Osteoblast (primary cell): ENCODE results near the gene PTPN18. TPM values are rescaled to one million over a fixed set of nuclear protein-coding genes. Genes with fewer than 3 reads are reported as not detected.

ENCODE experiments used
- DNase-seq: peaks from one replicate; pipeline ENCODE4 v3.0.0; 2011; ENCODE audit warnings: low spot score, mixed read lengths; ENCODE audit not compliant: insufficient read length; ENCODE audit errors: missing footprints
- H2AFZ ChIP-seq: 2 replicates; pipeline ENCODE4 v1.6.0; 2011; ENCODE audit warnings: mild to moderate bottlenecking, low read length
- H3K27ac ChIP-seq: 2 replicates; pipeline ENCODE4 v1.5.1; 2011; ENCODE audit warnings: mild to moderate bottlenecking, low read depth, low read length, moderate library complexity
- H3K27me3 ChIP-seq: 2 replicates; pipeline ENCODE4 v1.6.0; 2012; ENCODE audit warnings: mild to moderate bottlenecking, control low read depth, inconsistent platforms, low read length, moderate library complexity; ENCODE audit not compliant: insufficient read depth
- H3K36me3 ChIP-seq: 2 replicates; pipeline ENCODE4 v1.5.1; 2011; ENCODE audit warnings: mild to moderate bottlenecking, low read length, control low read depth, moderate library complexity; ENCODE audit not compliant: insufficient read depth
- H3K4me1 ChIP-seq: 2 replicates; pipeline ENCODE4 v1.5.1; 2011; ENCODE audit warnings: mild to moderate bottlenecking, low read length, control low read depth, moderate library complexity; ENCODE audit not compliant: insufficient read depth
- H3K4me2 ChIP-seq: 2 replicates; pipeline ENCODE4 v1.6.0; 2011; ENCODE audit warnings: mild to moderate bottlenecking, low read length; ENCODE audit not compliant: insufficient read depth
- H3K4me3 ChIP-seq: fragments of 200-600 bp; sonication (generic); 3 replicates; pipeline ENCODE4 v1.5.1; 2012; ENCODE audit warnings: mild to moderate bottlenecking, low read length, inconsistent platforms; ENCODE audit not compliant: insufficient read depth
- H3K79me2 ChIP-seq: 2 replicates; pipeline ENCODE4 v1.6.0; 2012; ENCODE audit warnings: mild to moderate bottlenecking, low read length, control low read depth, inconsistent platforms; ENCODE audit not compliant: insufficient read depth
- H3K9me3 ChIP-seq: 2 replicates; pipeline ENCODE4 v1.5.1; 2011; ENCODE audit warnings: low read depth, low read length, control low read depth
- H4K20me1 ChIP-seq: 2 replicates; pipeline ENCODE4 v1.6.0; 2012; ENCODE audit warnings: mild to moderate bottlenecking, low read length, control low read depth; ENCODE audit not compliant: insufficient read depth
- total RNA-seq: library from RNA; depleted of rRNA; stranded (reverse); fragments of >200 nt; gene quantifications from 2 replicates; pipeline ENCODE4 v1.2.3, GENCODE V29; 2012
- TF ChIP-seq, protein P1 (sequence below): IDR thresholded peaks from 2 replicates; pipeline ENCODE4 v1.5.1; 2011; ENCODE audit warnings: mild to moderate bottlenecking, low read depth, low read length, moderate library complexity; ENCODE audit errors: extremely low read depth

Gene PTPN18
- total RNA-seq, 1 donor, result 29.0 TPM

DNA sequence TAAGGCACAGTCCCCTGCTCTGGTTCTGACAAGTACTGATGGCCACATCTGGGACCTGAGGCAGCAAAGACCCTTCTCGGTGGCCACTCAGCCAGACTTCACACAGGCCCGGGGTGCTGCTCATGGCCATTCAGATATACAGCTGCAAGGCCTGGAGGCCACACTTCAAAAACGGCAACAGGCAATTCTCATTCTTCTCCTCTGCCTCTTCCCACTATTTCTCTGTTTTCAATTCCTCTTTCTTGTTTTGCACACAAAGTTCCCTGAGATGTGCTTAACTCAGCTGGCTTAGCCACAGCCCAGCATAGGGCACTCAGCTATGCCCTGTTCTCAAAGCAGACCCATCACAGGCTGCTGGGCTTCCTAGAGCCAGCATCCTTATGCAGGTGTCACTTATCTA is 29.9 kb downstream of the PTPN18 start:
- H3K9me3 ChIP-seq, result no peaks in the 10 kb centered on the region
- no peaks in the 10 kb centered on the region for H3K36me3 ChIP-seq
- H3K27me3 ChIP-seq, result no peaks in the 10 kb centered on the region
- no peak overlapping the region for H3K4me2 ChIP-seq
- no peak overlapping the region for H2AFZ ChIP-seq
- no peak overlapping the region for H3K4me3 ChIP-seq
- no peak for DNase-seq
- H3K27ac ChIP-seq, result no peak overlapping the region
- TF ChIP-seq, protein P1, sequence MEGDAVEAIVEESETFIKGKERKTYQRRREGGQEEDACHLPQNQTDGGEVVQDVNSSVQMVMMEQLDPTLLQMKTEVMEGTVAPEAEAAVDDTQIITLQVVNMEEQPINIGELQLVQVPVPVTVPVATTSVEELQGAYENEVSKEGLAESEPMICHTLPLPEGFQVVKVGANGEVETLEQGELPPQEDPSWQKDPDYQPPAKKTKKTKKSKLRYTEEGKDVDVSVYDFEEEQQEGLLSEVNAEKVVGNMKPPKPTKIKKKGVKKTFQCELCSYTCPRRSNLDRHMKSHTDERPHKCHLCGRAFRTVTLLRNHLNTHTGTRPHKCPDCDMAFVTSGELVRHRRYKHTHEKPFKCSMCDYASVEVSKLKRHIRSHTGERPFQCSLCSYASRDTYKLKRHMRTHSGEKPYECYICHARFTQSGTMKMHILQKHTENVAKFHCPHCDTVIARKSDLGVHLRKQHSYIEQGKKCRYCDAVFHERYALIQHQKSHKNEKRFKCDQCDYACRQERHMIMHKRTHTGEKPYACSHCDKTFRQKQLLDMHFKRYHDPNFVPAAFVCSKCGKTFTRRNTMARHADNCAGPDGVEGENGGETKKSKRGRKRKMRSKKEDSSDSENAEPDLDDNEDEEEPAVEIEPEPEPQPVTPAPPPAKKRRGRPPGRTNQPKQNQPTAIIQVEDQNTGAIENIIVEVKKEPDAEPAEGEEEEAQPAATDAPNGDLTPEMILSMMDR, result no peak
- H3K79me2 ChIP-seq, result peaks cover 8% of the 10 kb centered on the region
- peaks cover 4% of the 10 kb centered on the region for H4K20me1 ChIP-seq
- peaks cover 2% of the 10 kb centered on the region for H3K4me1 ChIP-seq

DNA sequence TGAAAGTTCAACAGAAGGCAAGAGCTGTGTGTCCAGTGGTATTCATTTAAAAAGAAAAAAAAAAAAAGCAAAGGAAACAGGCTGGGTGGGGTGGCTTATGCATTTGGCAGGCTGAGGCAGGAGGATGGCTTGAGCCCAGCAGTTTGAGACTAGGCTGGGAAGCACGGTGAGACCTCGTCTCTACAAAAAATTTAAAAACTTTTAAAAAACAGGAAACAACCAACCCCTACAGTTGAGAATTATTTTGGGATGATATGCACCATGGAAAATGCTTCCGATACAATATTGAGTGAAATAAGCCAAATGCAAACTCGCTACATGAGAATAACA is 31.2 kb downstream of the PTPN18 start:
- Histone ChIP-seq H3K4me3 (no peak overlapping the region), H3K79me2 (peaks cover 3% of the 10 kb centered on the region), H3K27ac (no peak overlapping the region), H3K4me1 (peaks cover 9% of the 10 kb centered on the region), H3K9me3 (no peaks in the 10 kb centered on the region), H3K36me3 (no peaks in the 10 kb centered on the region), H3K4me2 (no peak overlapping the region), H4K20me1 (peaks cover 4% of the 10 kb centered on the region), H2AFZ (no peak overlapping the region), H3K27me3 (no peaks in the 10 kb centered on the region)
- TF ChIP-seq, protein P1, result no peak
- no peak for DNase-seq

DNA sequence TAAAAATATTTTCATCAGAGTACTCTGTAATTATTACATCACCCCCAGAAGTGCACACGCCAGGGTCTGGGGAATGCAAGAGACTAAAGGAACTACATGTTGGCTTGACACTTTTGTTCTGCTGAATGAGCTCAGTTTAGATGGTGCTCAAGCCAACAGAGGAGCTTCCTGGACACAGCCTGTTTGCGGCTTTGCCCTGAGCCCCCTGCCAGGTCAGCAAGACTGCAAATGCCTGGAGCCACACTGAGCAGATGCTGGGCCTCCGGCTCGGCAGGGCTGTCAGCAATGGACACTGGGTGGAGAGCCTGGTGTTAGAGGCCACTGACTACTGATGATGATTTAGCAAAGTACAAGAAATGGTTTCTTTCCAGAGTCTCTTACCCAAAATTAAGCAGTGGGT is 31.9 kb downstream of the PTPN18 start:
- H3K27ac ChIP-seq, result no peak overlapping the region
- H3K9me3 ChIP-seq, result no peaks in the 10 kb centered on the region
- DNase-seq, result no peak
- TF ChIP-seq, protein P1, result no peak
- H3K4me2 ChIP-seq, result no peak overlapping the region
- H3K27me3 ChIP-seq, result no peaks in the 10 kb centered on the region
- peaks cover 4% of the 10 kb centered on the region for H4K20me1 ChIP-seq
- H3K4me3 ChIP-seq, result no peak overlapping the region
- H3K36me3 ChIP-seq, result no peaks in the 10 kb centered on the region
- H3K4me1 ChIP-seq, result peaks cover 11% of the 10 kb centered on the region
- H3K79me2 ChIP-seq, result peaks cover under 1% of the 10 kb centered on the region
- H2AFZ ChIP-seq, result no peak overlapping the region

DNA sequence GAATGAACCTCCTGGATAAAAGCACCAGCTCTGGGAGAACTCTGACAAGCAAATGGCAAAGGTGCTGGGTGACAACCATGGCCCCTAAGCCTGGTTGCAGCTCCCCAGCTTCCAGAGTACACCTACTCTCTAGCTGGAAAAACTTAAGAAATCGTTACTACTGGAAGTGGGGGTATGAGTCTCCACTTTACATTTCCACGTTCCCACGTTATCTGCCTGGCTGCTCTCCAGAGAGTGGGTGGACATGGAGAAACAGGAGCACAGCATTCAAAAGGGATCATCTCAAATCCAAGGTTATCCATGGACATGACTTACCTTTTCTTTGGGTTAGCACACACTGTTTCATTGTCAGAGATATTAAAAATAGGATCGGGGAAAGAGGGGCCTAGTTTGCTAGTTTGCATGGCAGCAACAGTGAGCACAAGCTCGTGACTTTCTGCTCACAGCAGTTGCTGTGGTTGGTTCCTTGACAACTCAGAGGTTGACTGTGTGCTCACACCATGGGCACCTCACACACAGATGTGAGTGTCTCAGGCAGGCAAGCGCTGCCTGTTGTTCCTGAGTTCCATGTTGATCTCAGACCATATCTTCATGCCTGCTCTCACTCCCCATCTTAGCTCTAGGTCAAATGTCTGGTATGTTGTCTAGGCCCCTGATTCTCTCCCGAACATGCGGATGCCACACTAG is 32.5 kb downstream of the PTPN18 start:
- DNase-seq, result no peak
- H3K36me3 ChIP-seq, result no peaks in the 10 kb centered on the region
- H3K4me1 ChIP-seq, result peaks cover 11% of the 10 kb centered on the region
- no peak overlapping the region for H3K4me2 ChIP-seq
- H4K20me1 ChIP-seq, result peaks cover 4% of the 10 kb centered on the region
- H3K9me3 ChIP-seq, result no peaks in the 10 kb centered on the region
- no peak overlapping the region for H3K4me3 ChIP-seq
- TF ChIP-seq, protein P1, result no peak
- no peaks in the 10 kb centered on the region for H3K79me2 ChIP-seq
- H2AFZ ChIP-seq, result no peak overlapping the region
- no peak overlapping the region for H3K27ac ChIP-seq
- no peaks in the 10 kb centered on the region for H3K27me3 ChIP-seq
